B cell (primary cell): ENCODE results near the gene RALB.

Experiments
- CTCF ChIP-seq: fragments of 200-600 bp; IDR thresholded peaks from one replicate; pipeline ENCODE4 v1.8.0; 2022; ENCODE audit warnings: antibody characterized with exemption, mild to moderate bottlenecking
- EZH2 ChIP-seq: IDR thresholded peaks from 2 replicates; pipeline ENCODE4 v1.6.1; 2012; ENCODE audit warnings: borderline replicate concordance, low read depth, mild to moderate bottlenecking, moderate library complexity, low read length; ENCODE audit not compliant: insufficient read depth, poor library complexity, severe bottlenecking

GRCh38 chr2:120260736-120261135 lies 8.1 kb downstream of the RALB start:
- TF ChIP-seq EZH2 = no peak
- TF ChIP-seq CTCF = no peak
